MM.1S (cell line): ENCODE measurements around the gene TPK1.

ENCODE experiments used
- DNase-seq: peaks from one replicate; pipeline ENCODE4 v3.0.0-alpha.2; 2015
- H2AFZ ChIP-seq: fragments of 300-600 bp; sonication (generic); 2 replicates; pipeline ENCODE4 v1.6.0; 2016; ENCODE audit warnings: antibody characterized with exemption, low read length
- H3F3A ChIP-seq: fragments of 300-600 bp; sonication (generic); 2 replicates; pipeline ENCODE4 v1.6.1; 2016; ENCODE audit warnings: mild to moderate bottlenecking, antibody characterized with exemption, low read length, moderate library complexity, mixed read lengths; ENCODE audit not compliant: insufficient read depth
- H3K27ac ChIP-seq: fragments of 300-600 bp; sonication (generic); 2 replicates; pipeline ENCODE4 v1.5.1; 2016; ENCODE audit warnings: mild to moderate bottlenecking, low read length
- H3K27me3 ChIP-seq: fragments of 300-600 bp; sonication (generic); replicated peaks from 2 replicates; pipeline ENCODE4 v1.6.0; 2016; ENCODE audit warnings: low read length; ENCODE audit not compliant: insufficient read depth
- H3K36me3 ChIP-seq: fragments of 300-600 bp; sonication (generic); replicated peaks from 2 replicates; pipeline ENCODE4 v1.6.1; 2016; ENCODE audit warnings: mild to moderate bottlenecking, low read length, mixed read lengths; ENCODE audit not compliant: insufficient read depth
- H3K4me1 ChIP-seq: fragments of 300-600 bp; sonication (generic); 2 replicates; pipeline ENCODE4 v1.6.1; 2016; ENCODE audit warnings: low read length, mixed read lengths
- H3K4me2 ChIP-seq: fragments of 300-600 bp; sonication (generic); 2 replicates; pipeline ENCODE4 v1.6.0; 2016; ENCODE audit warnings: low read depth, low read length
- H3K4me3 ChIP-seq: fragments of 300-600 bp; sonication (generic); 2 replicates; pipeline ENCODE4 v1.5.1; 2016; ENCODE audit warnings: low read length, mixed read lengths
- H3K79me2 ChIP-seq: fragments of 300-600 bp; sonication (generic); 2 replicates; pipeline ENCODE4 v1.6.1; 2016; ENCODE audit warnings: mixed run types, low read length, mixed read lengths
- H3K9ac ChIP-seq: fragments of 300-600 bp; sonication (generic); 2 replicates; pipeline ENCODE4 v1.6.1; 2016; ENCODE audit warnings: low read length, mixed read lengths
- H3K9me2 ChIP-seq: fragments of 300-600 bp; sonication (generic); replicated peaks from 2 replicates; pipeline ENCODE4 v1.6.1; 2016; ENCODE audit warnings: mild to moderate bottlenecking, low read length, mixed read lengths; ENCODE audit not compliant: insufficient read depth
- H3K9me3 ChIP-seq: fragments of 300-600 bp; sonication (generic); replicated peaks from 2 replicates; pipeline ENCODE4 v1.6.1; 2016; ENCODE audit warnings: mild to moderate bottlenecking, low read length, mixed read lengths; ENCODE audit not compliant: insufficient read depth
- H4K20me1 ChIP-seq: fragments of 300-600 bp; sonication (generic); 2 replicates; pipeline ENCODE4 v1.6.1; 2016; ENCODE audit warnings: mild to moderate bottlenecking, low read length, moderate library complexity, mixed read lengths; ENCODE audit not compliant: insufficient read depth
- EZH2 ChIP-seq: fragments of 300-600 bp; sonication (generic); optimal IDR thresholded peaks from 2 replicates; pipeline ENCODE3; 2017; ENCODE audit warnings: low read depth, mild to moderate bottlenecking, antibody characterized with exemption, low read length, mixed read lengths
- EZH2phosphoT487 ChIP-seq: fragments of 300-600 bp; sonication (generic); IDR thresholded peaks from 2 replicates; pipeline ENCODE4 v1.6.1; 2018; ENCODE audit warnings: antibody characterized with exemption, low read length
- TF ChIP-seq, protein P1 (sequence below): fragments of 300-600 bp; sonication (generic); IDR thresholded peaks from 2 replicates; pipeline ENCODE4 v1.5.1; 2016; ENCODE audit warnings: antibody characterized with exemption, low read length, mixed read lengths

TPK1 gene

DNA sequence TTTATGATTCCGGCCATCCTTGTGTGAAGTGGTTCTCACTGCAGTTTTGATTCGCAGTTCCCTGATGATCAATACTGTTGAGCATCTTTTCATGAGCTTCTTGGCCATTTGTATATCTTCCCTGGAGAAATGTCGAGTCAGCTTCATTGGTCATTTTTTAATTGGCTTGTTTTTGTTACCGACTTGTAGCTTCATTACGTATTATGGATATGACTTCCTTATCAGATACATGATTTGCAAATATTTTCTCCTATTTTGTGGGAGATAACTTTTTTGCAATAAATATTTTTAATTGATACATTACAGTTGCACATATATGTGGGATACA lies 27.4 kb upstream of the TPK1 start:
- H3F3A ChIP-seq: no peaks in the 10 kb centered on the region
- H3K4me2 ChIP-seq: no peak overlapping the region
- H3K36me3 ChIP-seq: no peaks in the 10 kb centered on the region
- H3K9ac ChIP-seq: no peak overlapping the region
- H3K79me2 ChIP-seq: no peaks in the 10 kb centered on the region
- no peak for TF ChIP-seq EZH2phosphoT487
- TF ChIP-seq, protein P1, sequence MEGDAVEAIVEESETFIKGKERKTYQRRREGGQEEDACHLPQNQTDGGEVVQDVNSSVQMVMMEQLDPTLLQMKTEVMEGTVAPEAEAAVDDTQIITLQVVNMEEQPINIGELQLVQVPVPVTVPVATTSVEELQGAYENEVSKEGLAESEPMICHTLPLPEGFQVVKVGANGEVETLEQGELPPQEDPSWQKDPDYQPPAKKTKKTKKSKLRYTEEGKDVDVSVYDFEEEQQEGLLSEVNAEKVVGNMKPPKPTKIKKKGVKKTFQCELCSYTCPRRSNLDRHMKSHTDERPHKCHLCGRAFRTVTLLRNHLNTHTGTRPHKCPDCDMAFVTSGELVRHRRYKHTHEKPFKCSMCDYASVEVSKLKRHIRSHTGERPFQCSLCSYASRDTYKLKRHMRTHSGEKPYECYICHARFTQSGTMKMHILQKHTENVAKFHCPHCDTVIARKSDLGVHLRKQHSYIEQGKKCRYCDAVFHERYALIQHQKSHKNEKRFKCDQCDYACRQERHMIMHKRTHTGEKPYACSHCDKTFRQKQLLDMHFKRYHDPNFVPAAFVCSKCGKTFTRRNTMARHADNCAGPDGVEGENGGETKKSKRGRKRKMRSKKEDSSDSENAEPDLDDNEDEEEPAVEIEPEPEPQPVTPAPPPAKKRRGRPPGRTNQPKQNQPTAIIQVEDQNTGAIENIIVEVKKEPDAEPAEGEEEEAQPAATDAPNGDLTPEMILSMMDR: no peak
- H3K27me3 ChIP-seq: no peaks in the 10 kb centered on the region
- H3K4me3 ChIP-seq: no peak overlapping the region
- H3K27ac ChIP-seq: no peak overlapping the region
- no peaks in the 10 kb centered on the region for H3K4me1 ChIP-seq
- H4K20me1 ChIP-seq: no peaks in the 10 kb centered on the region
- H2AFZ ChIP-seq: no peak overlapping the region
- no peaks in the 10 kb centered on the region for H3K9me3 ChIP-seq
- DNase-seq: no peak
- 0 out of 2 replicates have a peak, but pooled peaks cover 3% of the 10 kb centered on the region for H3K9me2 ChIP-seq

DNA sequence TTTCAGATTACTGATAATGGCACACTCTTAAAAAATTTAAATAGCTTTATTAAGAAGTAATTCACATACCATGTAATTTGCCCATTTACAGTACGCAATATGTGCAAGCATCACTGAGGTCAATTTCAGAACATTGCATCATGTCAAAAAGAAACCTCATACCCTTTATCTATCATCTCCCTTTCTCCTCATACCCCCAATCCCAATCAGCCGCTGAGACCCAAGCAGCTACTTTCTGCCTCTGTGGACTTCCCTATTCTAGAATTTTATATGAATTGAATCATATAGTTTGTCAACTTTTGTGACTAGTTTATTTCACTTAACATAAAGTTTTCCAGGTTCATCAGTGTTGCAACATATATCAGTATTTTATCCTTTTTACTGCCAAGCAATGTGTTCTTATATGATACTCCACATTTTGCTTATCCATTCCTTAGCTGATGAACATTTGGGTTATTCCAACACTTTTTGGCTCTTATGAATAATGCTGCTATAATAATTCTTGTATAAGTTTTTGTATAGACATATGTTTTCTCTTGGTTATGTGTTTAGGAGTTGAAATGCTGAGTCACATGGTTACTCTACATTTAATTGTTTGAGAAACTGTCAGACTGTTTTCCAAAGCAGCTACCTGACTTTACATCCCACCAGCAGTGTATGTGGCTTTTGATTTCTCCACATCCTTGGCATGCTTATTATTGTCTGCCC lies 26.9 kb upstream of the TPK1 start:
- Histone ChIP-seq H3K9me3 (no peaks in the 10 kb centered on the region), H3K27me3 (no peaks in the 10 kb centered on the region), H3K79me2 (no peaks in the 10 kb centered on the region), H3K36me3 (no peaks in the 10 kb centered on the region), H4K20me1 (no peaks in the 10 kb centered on the region), H2AFZ (no peak overlapping the region), H3K9me2 (0 out of 2 replicates have a peak, but pooled peaks cover 3% of the 10 kb centered on the region), H3K4me2 (no peak overlapping the region), H3K4me1 (no peaks in the 10 kb centered on the region), H3K4me3 (no peak overlapping the region), H3F3A (no peaks in the 10 kb centered on the region), H3K27ac (no peak overlapping the region), H3K9ac (no peak overlapping the region)
- no peak for DNase-seq
- TF ChIP-seq, protein P1: no peak
- TF ChIP-seq EZH2: no peak
- no peak for TF ChIP-seq EZH2phosphoT487

DNA sequence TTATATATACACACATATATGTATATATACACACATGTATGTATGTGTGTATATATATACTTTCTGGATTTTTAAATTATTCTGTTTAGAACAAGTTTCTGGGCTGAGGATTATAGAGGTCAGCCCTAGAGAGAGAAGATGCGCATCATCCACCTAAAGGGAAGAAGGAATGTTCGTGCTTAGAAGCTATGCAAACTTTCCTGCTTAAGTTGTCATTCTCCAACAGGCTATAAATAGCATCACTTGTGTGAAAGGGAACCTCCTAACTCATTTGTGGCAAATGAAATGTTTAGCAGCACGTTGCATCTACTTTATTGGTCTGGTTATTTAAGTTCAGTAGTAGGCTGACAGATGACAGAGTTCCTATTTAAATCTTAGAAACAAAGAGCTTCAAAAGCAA lies 23.9 kb upstream of the TPK1 start:
- no peak for TF ChIP-seq EZH2phosphoT487
- TF ChIP-seq EZH2: no peak
- TF ChIP-seq, protein P1: no peak
- no peaks in the 10 kb centered on the region for H4K20me1 ChIP-seq
- H3K27ac ChIP-seq: no peak overlapping the region
- no peaks in the 10 kb centered on the region for H3F3A ChIP-seq
- no peaks in the 10 kb centered on the region for H3K4me1 ChIP-seq
- H3K79me2 ChIP-seq: no peaks in the 10 kb centered on the region
- no peak overlapping the region for H3K4me2 ChIP-seq
- no peaks in the 10 kb centered on the region for H3K27me3 ChIP-seq
- 0 out of 2 replicates have a peak, but pooled peaks cover 1% of the 10 kb centered on the region for H3K9me2 ChIP-seq
- no peak overlapping the region for H3K4me3 ChIP-seq
- H3K9ac ChIP-seq: no peak overlapping the region
- DNase-seq: no peak
- no peaks in the 10 kb centered on the region for H3K9me3 ChIP-seq
- H3K36me3 ChIP-seq: no peaks in the 10 kb centered on the region
- no peak overlapping the region for H2AFZ ChIP-seq
